GM10266 (cell line): ENCODE results near the gene INO80.

Experiments used
- DNase-seq: peaks from one replicate; pipeline ENCODE4 v3.0.0; 2012; ENCODE audit errors: extremely low spot score
- CTCF ChIP-seq: IDR thresholded peaks from 2 replicates; pipeline ENCODE4 v1.5.1; 2012; ENCODE audit warnings: mild to moderate bottlenecking, low read depth; ENCODE audit not compliant: control insufficient read depth, insufficient read depth; ENCODE audit errors: missing control alignments

Gene INO80

DNA sequence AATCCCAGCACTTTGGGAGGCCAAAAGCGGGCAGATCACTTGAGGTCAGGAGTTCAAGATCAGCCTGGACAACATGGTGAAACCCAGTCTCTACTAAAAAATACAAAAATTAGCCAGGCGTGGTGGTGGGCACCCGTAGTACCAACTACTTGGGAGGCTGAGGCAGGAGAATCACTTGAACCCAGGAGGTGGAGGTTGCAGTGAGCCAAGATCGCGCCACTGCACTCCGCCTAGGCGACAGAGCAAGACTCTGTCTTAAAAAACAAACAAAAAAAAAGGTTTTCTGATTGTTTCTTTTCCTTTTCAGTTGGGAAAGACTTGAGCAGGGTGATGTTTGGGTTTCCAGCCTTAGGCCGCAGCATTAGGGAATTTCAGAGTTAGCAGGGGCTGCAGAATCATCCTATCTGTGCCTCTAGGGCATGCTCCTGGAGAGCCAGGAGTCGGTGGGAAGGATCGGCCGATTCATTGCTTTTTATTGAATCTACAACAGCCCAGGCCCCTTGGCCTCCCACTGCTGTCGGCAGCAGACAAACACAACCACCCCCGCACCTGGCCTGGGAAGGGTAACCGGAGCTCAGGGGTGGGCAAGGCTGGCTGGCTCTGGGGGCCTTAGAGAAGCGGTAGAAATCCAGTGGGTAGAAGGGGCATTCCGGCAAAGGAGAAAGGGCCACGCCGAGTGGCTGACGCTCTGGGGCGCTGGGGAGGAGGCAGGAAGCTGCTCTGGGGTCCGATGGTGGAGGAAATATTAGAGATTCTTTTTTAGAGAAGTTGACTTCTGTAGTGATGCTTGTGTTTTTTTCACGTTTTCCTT lies 156.5 kb downstream of the INO80 start:
- DNase-seq, result no peak
- no peak for TF ChIP-seq CTCF

DNA sequence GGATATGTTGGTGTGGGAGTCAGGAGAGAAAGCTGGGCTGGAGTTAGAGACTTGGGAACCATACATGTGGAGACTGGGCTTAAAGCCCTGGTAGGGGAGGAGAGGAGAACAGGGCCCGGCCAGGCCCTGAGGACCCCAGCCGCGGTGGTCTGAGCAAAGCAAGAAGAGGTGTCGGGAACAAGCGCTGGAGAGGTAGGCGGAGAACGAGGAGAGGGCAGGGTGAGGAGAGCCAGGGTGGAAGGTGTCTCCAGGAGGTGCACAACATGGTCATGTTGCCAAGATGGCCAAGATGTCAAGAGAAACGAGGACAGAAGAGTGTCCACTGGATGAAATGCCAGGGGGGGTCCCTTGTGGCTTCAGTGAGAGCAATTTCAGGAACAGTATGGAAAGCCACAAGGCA lies 157.4 kb downstream of the INO80 start:
- no peak for DNase-seq
- no peak for TF ChIP-seq CTCF

GRCh38 chr15:40958146-40958545 lies 157.9 kb downstream of the INO80 start:
- TF ChIP-seq CTCF, result no peak
- no peak for DNase-seq

DNA sequence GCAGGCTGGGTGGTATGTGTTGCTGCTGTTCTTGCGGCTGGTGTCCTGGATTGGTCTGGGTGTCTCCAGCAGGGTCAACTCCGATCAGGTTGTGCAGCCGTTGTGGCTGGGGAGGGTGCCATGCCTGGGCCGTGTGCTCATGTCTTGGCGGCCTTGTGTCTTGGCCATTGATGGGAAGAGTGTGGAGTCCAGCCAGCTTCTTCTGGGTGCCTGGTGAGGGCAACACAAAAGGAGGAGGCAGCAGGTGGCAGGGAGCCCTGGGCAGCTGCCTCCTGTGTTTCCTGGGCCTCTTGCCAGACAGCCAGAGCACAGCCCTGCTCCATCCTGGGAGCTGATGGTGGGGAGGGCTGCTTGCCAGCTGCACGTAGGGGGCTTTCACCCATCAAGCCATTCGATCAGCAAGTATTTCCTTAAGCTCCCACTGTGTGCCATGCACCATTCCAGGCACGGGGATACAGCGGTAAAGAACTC lies 158.5 kb downstream of the INO80 start:
- no peak for DNase-seq
- TF ChIP-seq CTCF, result no peak

- DNase-seq, result no peak
These were observed 159.0 kb downstream of the INO80 start for GRCh38 chr15:40957041-40957555.

DNA sequence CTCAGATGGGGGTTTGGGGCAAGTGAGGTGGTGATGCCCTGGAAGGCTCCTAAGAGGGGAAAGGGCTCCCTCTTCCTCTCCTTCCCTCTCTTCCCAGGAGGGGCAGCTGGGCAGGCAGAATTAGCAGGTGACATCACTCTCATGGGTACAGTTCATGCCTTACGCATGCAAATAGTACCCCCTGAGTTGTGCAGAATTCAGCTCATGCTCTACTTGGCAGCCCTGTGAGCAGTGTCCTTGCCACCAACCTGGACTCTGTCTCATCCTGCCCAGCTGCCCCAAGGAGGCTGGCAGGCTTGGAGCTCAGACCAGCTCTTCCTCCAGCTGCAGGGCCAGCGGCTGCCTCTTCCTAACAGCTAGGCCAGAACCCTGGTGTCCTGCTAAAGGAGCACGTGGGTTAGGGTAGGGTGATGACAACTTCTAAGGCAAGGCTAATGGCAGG lies 159.5 kb downstream of the INO80 start:
- no peak for DNase-seq
- no peak for TF ChIP-seq CTCF

More at GRCh38 chr15:40957041-40957555, 159.0 kb downstream of the INO80 start:
- no peak for TF ChIP-seq CTCF

GRCh38 chr15:40955930-40956540 lies 160.0 kb downstream of the INO80 start:
- no peak for TF ChIP-seq CTCF
- DNase-seq, result no peak
